H1 (cell line): ENCODE data around the gene JDP2. TPM values are rescaled to one million over a fixed set of nuclear protein-coding genes. Genes with fewer than 3 reads are reported as not detected.

ENCODE experiments used
- CTCF ChIA-PET: fragments of 300-600 bp; sonication (Branson Sonifier 250); formaldehyde crosslinking; loops from one replicate; lab custom pipeline; 2021; ENCODE audit not compliant: partially characterized antibody; lab: Charles Lee
- POLR2A ChIA-PET: fragments of 300-600 bp; sonication (Branson Sonifier 250); formaldehyde crosslinking; loops from one replicate; lab custom pipeline; 2021; ENCODE audit warnings: inconsistent platforms; ENCODE audit not compliant: partially characterized antibody; lab: Charles Lee
- DNase-seq, 2 experiments: peaks; one replicate each; pipeline versions ENCODE4 v3.0.0 to v3.0.0-alpha.2; 2010 to 2022; ENCODE audit warnings: low spot score in 2 of 2, low read depth in 1 of 2, mixed read lengths in 1 of 2
- FAIRE-seq: peaks from 2 replicates; lab custom pipeline; 2011; peaks lifted over from hg19 to GRCh38; lab: Jason Lieb, UNC
- H2AFZ ChIP-seq: 2 replicates; pipeline ENCODE4 v1.8.1; 2012; ENCODE audit warnings: low read length, inconsistent platforms
- H2AK5ac ChIP-seq: 2 replicates; pipeline ENCODE4 v1.6.1; 2013; ENCODE audit warnings: low read depth, low read length
- H2BK120ac ChIP-seq: replicated peaks from 2 replicates; pipeline ENCODE3; 2013; ENCODE audit warnings: low read depth, low read length, inconsistent platforms
- H2BK12ac ChIP-seq: 2 replicates; pipeline ENCODE4 v1.6.1; 2013; ENCODE audit warnings: low read depth, low read length
- H2BK15ac ChIP-seq: 2 replicates; pipeline ENCODE4 v1.6.1; 2013; ENCODE audit warnings: low read length
- H2BK20ac ChIP-seq: 2 replicates; pipeline ENCODE4 v1.6.1; 2013; ENCODE audit warnings: low read length
- H2BK5ac ChIP-seq: 2 replicates; pipeline ENCODE4 v1.6.1; 2013; ENCODE audit warnings: low read depth, low read length
- H3K14ac ChIP-seq: 2 replicates; pipeline ENCODE4 v1.6.1; 2013; ENCODE audit warnings: inconsistent platforms; ENCODE audit not compliant: insufficient read length
- H3K18ac ChIP-seq: 2 replicates; pipeline ENCODE4 v1.6.1; 2013; ENCODE audit warnings: low read length; ENCODE audit errors: extremely low read depth
- H3K23ac ChIP-seq: 2 replicates; pipeline ENCODE4 v1.6.1; 2013; ENCODE audit warnings: inconsistent platforms; ENCODE audit not compliant: insufficient read length
- H3K23me2 ChIP-seq: 2 replicates; pipeline ENCODE4 v1.6.1; 2013; ENCODE audit warnings: low read depth, low read length
- H3K27ac ChIP-seq: 2 replicates; pipeline ENCODE4 v1.6.1; 2011; ENCODE audit warnings: low read depth, low read length, inconsistent platforms
- H3K27me3 ChIP-seq, 4 experiments: replicated peaks in 1 of 4; 1 replicate in 1 of 4; 2 replicates in 3 of 4; pipeline versions ENCODE4 v1.6.1 to v1.8.1; 2011 to 2013; ENCODE audit warnings: low read length in 3 of 4, mild to moderate bottlenecking in 3 of 4, inconsistent platforms in 2 of 4, mixed read lengths in 2 of 4, moderate library complexity in 1 of 4; ENCODE audit not compliant: control insufficient read depth in 3 of 4, insufficient read depth in 3 of 4; ENCODE audit errors: extremely low read depth in 1 of 4
- H3K36me3 ChIP-seq, 4 experiments: 2 replicates each; pipeline versions ENCODE4 v1.6.1 to v1.8.1; 2011 to 2013; ENCODE audit warnings: mild to moderate bottlenecking in 4 of 4, low read length in 3 of 4, moderate library complexity in 2 of 4, control low read depth in 1 of 4, inconsistent platforms in 1 of 4; ENCODE audit not compliant: insufficient read depth in 4 of 4, control insufficient read depth in 2 of 4
- H3K4ac ChIP-seq: replicated peaks from 2 replicates; pipeline ENCODE3; 2013; ENCODE audit warnings: low read length, low read depth, mixed read lengths, inconsistent platforms; ENCODE audit not compliant: insufficient read length
- H3K4me1 ChIP-seq, 4 experiments: replicated peaks in 1 of 4; 1 replicate in 1 of 4; 2 replicates in 3 of 4; pipeline versions ENCODE4 v1.6.1 to v1.8.1; 2011 to 2013; ENCODE audit warnings: low read length in 3 of 4, inconsistent platforms in 2 of 4, mixed read lengths in 1 of 4; ENCODE audit not compliant: insufficient read depth in 4 of 4, control insufficient read depth in 3 of 4
- H3K4me2 ChIP-seq, 2 experiments: 2 replicates each; pipeline versions ENCODE4 v1.6.1 to v1.8.1; 2011 to 2013; ENCODE audit warnings: low read depth in 2 of 2, low read length in 2 of 2, control low read depth in 1 of 2, inconsistent platforms in 1 of 2, mild to moderate bottlenecking in 1 of 2; ENCODE audit not compliant: insufficient read depth in 1 of 2
- H3K4me3 ChIP-seq, 4 experiments: fragments of 200-600, 300-600 bp in 1 of 4; sonication (generic), shearing (Covaris generic), sonication (Bioruptor Twin) in 1 of 4; 2 replicates each; pipeline versions ENCODE4 v1.5.1 to v1.8.1; 2011 to 2016; ENCODE audit warnings: low read length in 4 of 4, low read depth in 3 of 4, control low read depth in 2 of 4, inconsistent platforms in 2 of 4, mild to moderate bottlenecking in 2 of 4, mixed read lengths in 1 of 4, moderate library complexity in 1 of 4; ENCODE audit not compliant: insufficient read depth in 2 of 4; ENCODE audit errors: extremely low read depth in 1 of 4
- H3K56ac ChIP-seq: replicated peaks from 2 replicates; pipeline ENCODE3; 2013; ENCODE audit warnings: low read depth, mild to moderate bottlenecking, mixed read lengths, low read length, inconsistent platforms; ENCODE audit not compliant: insufficient read length
- H3K79me1 ChIP-seq: 2 replicates; pipeline ENCODE4 v1.6.1; 2013; ENCODE audit warnings: low read depth, low read length, control low read depth
- H3K79me2 ChIP-seq, 2 experiments: 2 replicates each; pipeline versions ENCODE4 v1.6.1 to v1.8.1; 2012 to 2013; ENCODE audit warnings: low read length in 2 of 2, mild to moderate bottlenecking in 2 of 2, inconsistent platforms in 1 of 2; ENCODE audit not compliant: insufficient read depth in 2 of 2, control insufficient read depth in 1 of 2
- H3K9ac ChIP-seq, 4 experiments: replicated peaks in 1 of 4; 1 replicate in 1 of 4; 2 replicates in 3 of 4; pipeline versions ENCODE4 v1.6.1 to v1.8.1; 2011 to 2013; ENCODE audit warnings: low read depth in 3 of 4, low read length in 3 of 4, control low read depth in 2 of 4, mild to moderate bottlenecking in 2 of 4, moderate library complexity in 2 of 4, inconsistent platforms in 1 of 4; ENCODE audit errors: extremely low read depth in 1 of 4
- H3K9me3 ChIP-seq, 2 experiments: 2 replicates each; pipeline versions ENCODE4 v1.6.1 to v1.8.1; 2012 to 2013; ENCODE audit warnings: mild to moderate bottlenecking in 2 of 2, moderate library complexity in 2 of 2, control low read depth in 1 of 2, inconsistent platforms in 1 of 2, low read depth in 1 of 2, low read length in 1 of 2, mixed read lengths in 1 of 2; ENCODE audit not compliant: insufficient read depth in 2 of 2
- H4K20me1 ChIP-seq, 2 experiments: replicated peaks in 1 of 2; 2 replicates each; pipeline versions ENCODE3 to v1.8.1; 2011 to 2013; ENCODE audit warnings: inconsistent platforms in 2 of 2, low read length in 2 of 2, mild to moderate bottlenecking in 1 of 2; ENCODE audit not compliant: insufficient read depth in 2 of 2, control insufficient read depth in 1 of 2
- H4K5ac ChIP-seq: 2 replicates; pipeline ENCODE4 v1.6.1; 2013; ENCODE audit warnings: low read length, low read depth, mixed read lengths, inconsistent platforms; ENCODE audit not compliant: insufficient read length
- H4K8ac ChIP-seq: 2 replicates; pipeline ENCODE4 v1.8.0; 2013; ENCODE audit warnings: mild to moderate bottlenecking, moderate library complexity, low read length, inconsistent platforms; ENCODE audit not compliant: insufficient read depth; ENCODE audit errors: extremely low read depth
- H4K91ac ChIP-seq: replicated peaks from 2 replicates; pipeline ENCODE3; 2013; ENCODE audit warnings: low read length, mixed read lengths, inconsistent platforms; ENCODE audit not compliant: insufficient read length
- BRCA1 ChIP-seq: IDR thresholded peaks from 2 replicates; pipeline ENCODE4 v1.6.1; 2012; ENCODE audit warnings: low read depth, low read length, improper control_type of control experiment
- GTF2F1 ChIP-seq: IDR thresholded peaks from 2 replicates; pipeline ENCODE4 v1.6.1; 2012; ENCODE audit warnings: low read depth, low read length, improper control_type of control experiment, borderline replicate concordance
- NRF1 ChIP-seq: IDR thresholded peaks from 2 replicates; pipeline ENCODE4 v1.6.1; 2011; ENCODE audit warnings: mild to moderate bottlenecking, low read depth, low read length, improper control_type of control experiment
- WGBS, 2 experiments: shearing (Covaris generic) in 1 of 2; methylation state at CpG; one replicate each; pipeline versions ENCODE4 v1.1.6 to v1.1.7; 2013 to 2015; ENCODE audit warnings: low lambda C conversion rate in 2 of 2, mixed read lengths in 2 of 2, inconsistent platforms in 1 of 2, low coverage in 1 of 2, missing lambda C conversion rate in 1 of 2; ENCODE audit not compliant: insufficient replicate concordance in 2 of 2, insufficient coverage in 1 of 2, insufficient read length in 1 of 2; ENCODE audit errors: extremely low coverage in 1 of 2, missing lambda C conversion rate in 1 of 2; 5-methylcytosine and 5-hydroxymethylcytosine counted together
- polyA plus RNA-seq, 7 experiments: library from polyadenylated mRNA; depleted of rRNA in 3 of 7; stranded (reverse) in 5 of 7; unstranded in 2 of 7; fragments of >200 nt in 5 of 7; fragments of 200-250 nt in 2 of 7; gene quantifications; 1 replicate in 5 of 7; 2 replicates in 1 of 7; 4 replicates in 1 of 7; pipeline versions ENCODE4 v1.2.1 to v1.2.3, GENCODE V29; 2011 to 2013; ENCODE audit warnings: missing spikeins in 2 of 7, mixed read lengths in 2 of 7
- total RNA-seq: library from RNA; stranded (reverse); fragmentation: NEBNext Ultra II Directional; extraction: Animal tissue kit (Norgen Biotek cat#: 25700); gene quantifications from 2 replicates; pipeline ENCODE4 v1.2.1, GENCODE V29; 2021

JDP2 gene
- total and polyA plus RNA-seq, 2 of the 8 experiments (the other 6 are each of a cell fraction or from before 2014, with no cell fraction given): 8.9 to 27.2 TPM

GRCh38 chr14:75471059-75471458 lies 43.2 kb downstream of the JDP2 start:
- Histone ChIP-seq H3K23ac (no peak overlapping the region), H3K4me1 (peaks cover 0 to 3% (median 1%) of the 10 kb centered on the region in 4 experiments; a peak in 2 of 7 replicates), H2AK5ac (no peak overlapping the region), H3K18ac (no peak overlapping the region), H2BK20ac (no peak overlapping the region), H4K5ac (no peak overlapping the region), H2BK120ac (no peak overlapping the region), H3K56ac (no peak overlapping the region), H3K4me3 (no peak overlapping the region), H2AFZ (no peak overlapping the region), H3K4me2 (no peak overlapping the region), H3K14ac (no peak overlapping the region), H3K9me3 (no peaks in the 10 kb centered on the region), H3K4ac (no peak overlapping the region), H3K79me1 (no peaks in the 10 kb centered on the region), H3K36me3 (peaks cover 0 to 32% (median 6%) of the 10 kb centered on the region in 4 experiments; a peak in 6 of 8 replicates), H4K20me1 (no peaks in the 10 kb centered on the region), H3K23me2 (no peaks in the 10 kb centered on the region), H3K27ac (no peak overlapping the region), H2BK5ac (no peak overlapping the region), H4K91ac (no peak overlapping the region), H3K9ac (no peak overlapping the region), H2BK15ac (no peak overlapping the region), H3K79me2 (no peaks in the 10 kb centered on the region), H4K8ac (no peak overlapping the region), H3K27me3 (0 out of 7 replicates have a peak, but pooled peaks cover 0 to 2% (median 0%) of the 10 kb centered on the region in 4 experiments), H2BK12ac (no peak overlapping the region)
- DNase-seq (no peak), FAIRE-seq (no peak)
- ChIA-PET POLR2A (no interaction called here), CTCF (interaction anchor here (0.9 to 2.3 kb wide), 2 partner anchors 17 to 168 kb away, joined by 3 to 7 read pairs; no protein-coding TSS in a partner anchor)
- WGBS, 2 experiments: 97% methylated on average over 5 of the region's 5 CpGs; no CpG with 5 or more reads in 1 of the 2 experiments
- TF ChIP-seq GTF2F1 (no peak), BRCA1 (no peak), NRF1 (no peak)
